ENCODE measurements around the gene FGGY. TPM values are rescaled to one million over a fixed set of nuclear protein-coding genes. Genes with fewer than 3 reads are reported as not detected.
"Not testable (repeated sequence)": the region's sequence is repeated elsewhere in the genome, so short reads cannot be mapped to it uniquely, and the experiment has no call there.

The FGGY gene
- total RNA-seq, 4 donors from 2014 or later: 20.6 to 138 (median 32.8) TPM

DNA sequence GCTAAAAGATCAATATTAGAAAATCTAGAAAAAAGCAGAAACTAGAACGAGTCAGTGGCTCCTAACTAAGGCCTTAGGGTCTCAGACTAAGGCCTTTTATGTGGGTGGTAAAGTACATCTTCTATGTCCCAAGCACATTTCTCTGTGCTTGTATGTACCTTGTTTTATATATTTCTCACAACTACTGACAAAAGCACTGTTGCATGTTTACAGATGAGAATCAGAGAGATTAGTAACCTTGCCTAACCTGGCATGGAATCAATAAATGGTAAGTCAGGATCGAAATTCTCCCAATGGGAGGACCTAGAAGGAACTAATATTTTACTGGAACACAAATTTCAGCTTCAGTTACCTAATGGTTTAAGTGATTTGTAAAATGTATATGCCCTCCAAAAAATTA lies 160.9 kb downstream of the FGGY start:
- Histone ChIP-seq H3K9me3 (no peaks in the 10 kb centered on the region), H3K27me3 (no peaks in the 10 kb centered on the region), H3K27ac (no peak overlapping the region), H3K4me3 (no peak overlapping the region), H3K36me3 (no peaks in the 10 kb centered on the region), H3K4me1 (no peaks in the 10 kb centered on the region)
- no peak for TF ChIP-seq POLR2A (IDR thresholded peaks at IDR 0.05)
- TF ChIP-seq CTCF (IDR thresholded peaks at IDR 0.05): no peak
- intact Hi-C loops (cut with DNase I; ENCODE audit: low total_unique reads): no loop called here
- DNase-seq: no peak

GRCh38 chr1:59458884-59459283 lies 162.0 kb downstream of the FGGY start:
- no peaks in the 10 kb centered on the region for H3K9me3 ChIP-seq
- intact Hi-C loops (cut with DNase I; ENCODE audit: low total_unique reads): no loop called here
- no peaks in the 10 kb centered on the region for H3K36me3 ChIP-seq
- DNase-seq: no peak
- TF ChIP-seq POLR2A (IDR thresholded peaks at IDR 0.05): no peak
- no peak for TF ChIP-seq CTCF (IDR thresholded peaks at IDR 0.05)
- H3K4me3 ChIP-seq: no peak overlapping the region
- no peak overlapping the region for H3K27ac ChIP-seq
- no peaks in the 10 kb centered on the region for H3K27me3 ChIP-seq
- no peaks in the 10 kb centered on the region for H3K4me1 ChIP-seq

DNA sequence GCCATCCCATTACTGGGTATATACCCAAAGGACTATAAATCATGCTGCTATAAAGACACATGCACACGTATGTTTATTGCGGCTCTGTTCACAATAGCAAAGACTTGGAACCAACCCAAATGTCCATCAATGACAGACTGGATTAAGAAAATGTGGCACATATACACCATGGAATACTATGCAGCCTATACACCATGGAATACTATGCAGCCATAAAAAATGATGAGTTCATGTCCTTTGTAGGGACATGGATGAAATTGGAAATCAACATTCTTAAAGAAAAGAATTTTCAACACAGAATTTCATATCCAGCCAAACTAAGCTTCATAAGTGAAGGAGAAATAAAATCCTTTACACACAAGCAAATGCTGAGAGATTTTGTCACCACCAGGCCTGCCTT lies 166.0 kb downstream of the FGGY start:
- H3K4me1 ChIP-seq; H3K36me3 ChIP-seq; H3K4me3 ChIP-seq; intact Hi-C loops (cut with DNase I; ENCODE audit: low total_unique reads); H3K27me3 ChIP-seq; DNase-seq; H3K27ac ChIP-seq; H3K9me3 ChIP-seq: not testable (repeated sequence)

- H3K4me1 ChIP-seq; H3K9me3 ChIP-seq; H3K4me3 ChIP-seq; intact Hi-C loops (cut with DNase I; ENCODE audit: low total_unique reads); H3K27me3 ChIP-seq; H3K27ac ChIP-seq; H3K36me3 ChIP-seq; DNase-seq: not testable (repeated sequence)
Observed at GRCh38 chr1:59465478-59465877, 168.6 kb downstream of the FGGY start.

- no peaks in the 10 kb centered on the region for H3K36me3 ChIP-seq
- intact Hi-C loops (cut with DNase I; ENCODE audit: low total_unique reads): no loop called here
- no peak for TF ChIP-seq CTCF (IDR thresholded peaks at IDR 0.05)
- no peak for TF ChIP-seq POLR2A (IDR thresholded peaks at IDR 0.05)
- H3K27me3 ChIP-seq: no peaks in the 10 kb centered on the region
- no peak overlapping the region for H3K27ac ChIP-seq
- H3K4me1 ChIP-seq: no peaks in the 10 kb centered on the region
- no peak for DNase-seq
- H3K4me3 ChIP-seq: no peak overlapping the region
- H3K9me3 ChIP-seq: peaks cover 0 to 4% of the 10 kb centered on the region in 2 donors
Observed at GRCh38 chr1:59468828-59469428, 172.0 kb downstream of the FGGY start.

DNA sequence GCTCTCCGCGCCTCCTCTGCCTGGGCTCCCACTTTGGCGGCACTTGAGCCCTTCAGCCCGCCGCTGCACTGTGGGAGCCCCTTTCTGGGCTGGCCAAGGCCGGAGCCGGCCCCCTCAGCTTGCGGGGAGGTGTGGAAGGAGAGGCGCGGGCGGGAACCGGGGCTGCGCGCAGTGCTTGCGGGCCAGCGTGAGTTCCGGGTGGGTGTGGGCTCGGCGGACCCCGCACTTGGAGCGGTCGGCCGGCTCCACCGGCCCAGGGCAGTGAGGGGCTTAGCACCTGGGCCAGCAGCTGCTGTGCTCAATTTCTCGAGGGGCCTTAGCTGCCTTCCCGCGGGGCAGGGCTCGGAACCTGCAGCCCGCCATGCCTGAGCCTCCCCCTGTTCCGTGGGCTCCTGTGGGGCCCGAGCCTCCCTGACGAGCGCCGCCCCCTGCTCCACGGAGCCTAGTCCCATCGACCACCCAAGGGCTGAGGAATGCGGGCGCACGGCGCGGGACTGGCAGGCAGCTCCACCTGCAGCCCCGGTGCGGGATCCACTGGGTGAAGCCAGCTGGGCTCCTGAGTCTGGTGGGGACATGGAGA lies 175.2 kb downstream of the FGGY start:
- H3K36me3 ChIP-seq; H3K27me3 ChIP-seq; intact Hi-C loops (cut with DNase I; ENCODE audit: low total_unique reads); DNase-seq; H3K27ac ChIP-seq; H3K4me3 ChIP-seq; H3K4me1 ChIP-seq; H3K9me3 ChIP-seq: not testable (repeated sequence)

- Histone ChIP-seq H3K4me1 (no peaks in the 10 kb centered on the region), H3K4me3 (no peak overlapping the region), H3K27ac (no peak overlapping the region), H3K27me3 (no peaks in the 10 kb centered on the region), H3K36me3 (no peaks in the 10 kb centered on the region), H3K9me3 (peaks cover 0 to 3% of the 10 kb centered on the region in 2 donors)
- no peak for TF ChIP-seq CTCF (IDR thresholded peaks at IDR 0.05)
- intact Hi-C loops (cut with DNase I; ENCODE audit: low total_unique reads): no loop called here
- DNase-seq: no peak
Observed at GRCh38 chr1:59473831-59474230, 176.9 kb downstream of the FGGY start.

Measured in uterus (tissue), 4 donors.